Measurements from ENCODE around the gene ATRNL1.

ATRNL1 gene

GRCh38 chr10:115801992-115802391 is 708.8 kb downstream of the ATRNL1 start:
- Histone ChIP-seq H3K9me3 (ENCODE audit: control insufficient read depth, low read length) (no peaks in the 10 kb centered on the region), H3K9ac (no peak overlapping the region), H3K27me3 (ENCODE audit: control insufficient read depth, insufficient read depth, low read length) (no peaks in the 10 kb centered on the region), H3K79me2 (no peaks in the 10 kb centered on the region), H3K36me3 (ENCODE audit: control insufficient read depth, insufficient read depth, low read length) (no peaks in the 10 kb centered on the region), H2AFZ (no peak overlapping the region), H3K27ac (no peak overlapping the region), H3K4me1 (peaks cover 3% of the 10 kb centered on the region), H3K4me3 (ENCODE audit: low read depth, low read length) (no peak overlapping the region), H3K4me2 (ENCODE audit: low read length) (no peak overlapping the region)
- no peak for TF ChIP-seq CTCF (IDR thresholded peaks at IDR 0.05)

GRCh38 chr10:115802911-115803310 is 709.7 kb downstream of the ATRNL1 start:
- no peak for TF ChIP-seq CTCF (IDR thresholded peaks at IDR 0.05)
- Histone ChIP-seq H3K9me3 (ENCODE audit: control insufficient read depth, low read length) (no peaks in the 10 kb centered on the region), H3K4me2 (ENCODE audit: low read length) (no peak overlapping the region), H3K79me2 (no peaks in the 10 kb centered on the region), H3K4me1 (no peaks in the 10 kb centered on the region), H3K27ac (no peak overlapping the region), H3K27me3 (ENCODE audit: control insufficient read depth, insufficient read depth, low read length) (no peaks in the 10 kb centered on the region), H2AFZ (no peak overlapping the region), H3K36me3 (ENCODE audit: control insufficient read depth, insufficient read depth, low read length) (no peaks in the 10 kb centered on the region), H3K9ac (no peak overlapping the region), H3K4me3 (ENCODE audit: low read depth, low read length) (no peak overlapping the region)

GRCh38 chr10:115814542-115814941 is 721.4 kb downstream of the ATRNL1 start:
- Histone ChIP-seq H3K9ac (no peak overlapping the region), H3K4me3 (ENCODE audit: low read depth, low read length) (no peak overlapping the region), H3K27ac (no peak overlapping the region), H3K4me2 (ENCODE audit: low read length) (no peak overlapping the region), H2AFZ (no peak overlapping the region), H3K79me2 (no peaks in the 10 kb centered on the region), H3K27me3 (ENCODE audit: control insufficient read depth, insufficient read depth, low read length) (no peaks in the 10 kb centered on the region), H3K9me3 (ENCODE audit: control insufficient read depth, low read length) (no peaks in the 10 kb centered on the region), H3K4me1 (no peaks in the 10 kb centered on the region), H3K36me3 (ENCODE audit: control insufficient read depth, insufficient read depth, low read length) (no peaks in the 10 kb centered on the region)
- no peak for TF ChIP-seq CTCF (IDR thresholded peaks at IDR 0.05)

GRCh38 chr10:115818012-115818411 is 724.8 kb downstream of the ATRNL1 start:
- no peak overlapping the region for H3K9ac ChIP-seq
- H3K4me3 ChIP-seq (ENCODE audit: low read depth, low read length): no peak overlapping the region
- no peak overlapping the region for H2AFZ ChIP-seq
- no peak overlapping the region for H3K4me2 ChIP-seq (ENCODE audit: low read length)
- TF ChIP-seq CTCF (IDR thresholded peaks at IDR 0.05): no peak
- no peaks in the 10 kb centered on the region for H3K79me2 ChIP-seq
- no peaks in the 10 kb centered on the region for H3K27me3 ChIP-seq (ENCODE audit: control insufficient read depth, insufficient read depth, low read length)
- no peaks in the 10 kb centered on the region for H3K9me3 ChIP-seq (ENCODE audit: control insufficient read depth, low read length)
- H3K4me1 ChIP-seq: no peaks in the 10 kb centered on the region
- H3K27ac ChIP-seq: no peak overlapping the region
- H3K36me3 ChIP-seq (ENCODE audit: control insufficient read depth, insufficient read depth, low read length): no peaks in the 10 kb centered on the region

GRCh38 chr10:115826396-115826795 is 733.2 kb downstream of the ATRNL1 start:
- no peak overlapping the region for H3K9ac ChIP-seq
- no peaks in the 10 kb centered on the region for H3K79me2 ChIP-seq
- no peaks in the 10 kb centered on the region for H3K36me3 ChIP-seq (ENCODE audit: control insufficient read depth, insufficient read depth, low read length)
- H3K4me3 ChIP-seq (ENCODE audit: low read depth, low read length): no peak overlapping the region
- H3K4me1 ChIP-seq: no peaks in the 10 kb centered on the region
- H3K4me2 ChIP-seq (ENCODE audit: low read length): no peak overlapping the region
- TF ChIP-seq CTCF (IDR thresholded peaks at IDR 0.05): no peak
- no peaks in the 10 kb centered on the region for H3K9me3 ChIP-seq (ENCODE audit: control insufficient read depth, low read length)
- H3K27me3 ChIP-seq (ENCODE audit: control insufficient read depth, insufficient read depth, low read length): no peaks in the 10 kb centered on the region
- no peak overlapping the region for H2AFZ ChIP-seq
- no peak overlapping the region for H3K27ac ChIP-seq

All from parathyroid adenoma (tissue), 2 donors.